ENCODE measurements around the gene EXOC3. TPM values are rescaled to one million over a fixed set of nuclear protein-coding genes. Genes with fewer than 3 reads are reported as not detected.

Gene EXOC3
- total and polyA plus RNA-seq, 2 of the 4 experiments (the other 2 are of a cell fraction) = 35.1 to 47.5 TPM

GRCh38 chr5:469752-470483 lies 26.9 kb downstream of the EXOC3 start:
- Histone ChIP-seq H3K14ac (replicated peaks; ENCODE audit: low read depth, low read length) (no peak overlapping the region), H2AK5ac (ENCODE audit: low read depth, low read length) (no peak overlapping the region), H3K27me3 (ENCODE audit: control insufficient read depth, insufficient read depth, low read length) (no peaks in the 10 kb centered on the region), H3K4me1 (ENCODE audit: control insufficient read depth, insufficient read depth, low read length) (peaks cover 6% of the 10 kb centered on the region; the same call in 1 of the 2 replicates), H2AK9ac (replicated peaks; ENCODE audit: low read depth, low read length, poor library complexity) (no peak overlapping the region), H2BK20ac (ENCODE audit: low read depth, low read length) (no peak overlapping the region), H4K20me1 (ENCODE audit: insufficient read depth, low read length) (peaks cover 4% of the 10 kb centered on the region; the same call in 1 of the 2 replicates), H3K56ac (ENCODE audit: extremely low read depth, insufficient read depth, low read length) (no peak overlapping the region), H4K8ac (ENCODE audit: low read depth in 2 of 2, low read length in 2 of 2) (no peak overlapping the region), H2BK120ac (ENCODE audit: low read depth, low read length) (no peak overlapping the region), H3K4ac (ENCODE audit: low read depth, low read length) (no peak overlapping the region), H4K5ac (ENCODE audit: low read depth, low read length) (no peak overlapping the region), H3K79me1 (ENCODE audit: low read depth in 1 of 2, low read length in 2 of 2) (peaks cover 11 to 33% of the 10 kb centered on the region in 2 experiments), H3K9me3 (ENCODE audit: control insufficient read depth, insufficient read depth, low read length) (no peaks in the 10 kb centered on the region), H3K36me3 (ENCODE audit: control insufficient read depth, insufficient read depth, low read length) (peaks cover 34% of the 10 kb centered on the region), H3K27ac (ENCODE audit: insufficient read depth, low read length) (no peak overlapping the region), H4K91ac (ENCODE audit: insufficient read depth, low read depth, low read length) (no peak overlapping the region), H3K9ac (ENCODE audit: low read depth, low read length) (no peak overlapping the region), H3K9me1 (ENCODE audit: insufficient read depth, low read length) (peaks cover 4% of the 10 kb centered on the region), H2BK15ac (ENCODE audit: low read depth, low read length) (no peak overlapping the region), H3K4me2 (ENCODE audit: low read depth, low read length) (no peak overlapping the region), H3K4me3 (ENCODE audit: insufficient read depth, low read depth, low read length) (no peak overlapping the region), H2BK5ac (ENCODE audit: low read depth, low read length, poor library complexity, severe bottlenecking) (no peak overlapping the region), H2AFZ (replicated peaks; ENCODE audit: low read length, poor library complexity) (no peak overlapping the region), H3K18ac (ENCODE audit: low read depth, low read length) (no peak overlapping the region), H3K23ac (ENCODE audit: low read depth, low read length) (no peak overlapping the region)
- TF ChIP-seq MAZ (IDR thresholded peaks at IDR 0.05; ENCODE audit: borderline replicate concordance, low read depth, low read length) (no peak), CTCF (conservative IDR thresholded peaks at IDR 0.05; ENCODE audit: low read depth, low read length) (no peak), MAFK (IDR thresholded peaks at IDR 0.05; ENCODE audit: low read depth, low read length) (no peak), CHD1 (IDR thresholded peaks at IDR 0.05; ENCODE audit: low read depth, low read length) (no peak), BHLHE40 (IDR thresholded peaks at IDR 0.05; ENCODE audit: low read depth, low read length) (no peak), ELK1 (IDR thresholded peaks at IDR 0.05; ENCODE audit: borderline replicate concordance, low read depth, low read length) (no peak), POLR2A (IDR thresholded peaks at IDR 0.05; ENCODE audit: low read depth, low read length) (no peak), FOS (IDR thresholded peaks at IDR 0.05; ENCODE audit: low read depth, low read length) (no peak), SMC3 (IDR thresholded peaks at IDR 0.05; ENCODE audit: low read depth, low read length) (no peak)
- 79% methylated on average over 5 of the region's 19 CpGs; no CpG with 5 or more reads in 1 of the 2 experiments for WGBS, 2 experiments (ENCODE audit: extremely low coverage in 2 of 2, insufficient read length in 1 of 2)
- in situ Hi-C loops (cut with MboI; ENCODE audit: low sequenced_read_pairs) (no loop called here), dilution Hi-C loops (cut with HindIII; ENCODE audit: low sequenced_read_pairs, unreplicated experiment) (no loop called here), intact Hi-C loops (cut with micrococcal nuclease) (loop anchor here (10.0 kb wide), 1 partner anchor 435 kb away; no protein-coding TSS in a partner anchor)
- ChIA-PET CTCF (interaction anchor here (0.5 kb wide), 1 partner anchor 157 kb away, joined by 4 read pairs; no protein-coding TSS in a partner anchor), POLR2A (ENCODE audit: unreplicated experiment) (interaction anchor here (0.6 kb wide), 1 partner anchor 156 kb away, joined by 5 read pairs; no protein-coding TSS in a partner anchor)
- DNase-seq = no peak
- BruUV-seq (replicated peaks) = no TSS peak
- no peak for ATAC-seq (ENCODE audit: low read depth)
